Measurements from ENCODE around the gene SCG5. TPM values are rescaled to one million over a fixed set of nuclear protein-coding genes. Genes with fewer than 3 reads are reported as not detected.

The SCG5 gene
- total and polyA plus RNA-seq, 2 donors from 2014 or later, result 1.3 to 1.6 TPM

DNA sequence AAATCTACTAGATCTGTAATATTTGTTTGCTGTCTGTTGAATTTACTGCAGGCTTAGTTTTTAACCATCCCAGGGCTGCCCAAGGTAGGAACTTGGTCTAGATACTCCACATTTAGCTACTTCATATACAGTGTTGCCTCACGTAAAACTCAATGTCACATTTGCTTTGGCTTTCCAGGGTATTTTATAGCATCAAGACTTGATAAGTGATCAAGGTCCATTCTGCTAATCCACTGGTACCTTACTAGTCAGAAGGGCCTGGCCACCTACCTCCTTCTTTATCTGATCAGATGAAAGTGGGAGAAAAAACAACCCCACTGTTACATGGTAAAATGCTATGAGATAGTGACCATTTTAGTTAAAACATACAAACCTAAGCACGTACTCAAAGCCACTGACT lies 50.8 kb downstream of the SCG5 start:
- DNase-seq (no peak), FAIRE-seq (no peak)
- Histone ChIP-seq H3K27ac (ENCODE audit: low read depth in 2 of 2, low read length in 2 of 2) (no peak overlapping the region), H3K4me3 (ENCODE audit: low read length in 3 of 3) (no peak overlapping the region), H3K27me3 (ENCODE audit: control insufficient read depth, insufficient read depth, low read length) (no peaks in the 10 kb centered on the region), H3K4me1 (ENCODE audit: control insufficient read depth in 2 of 3, insufficient read depth in 2 of 3, low read depth in 1 of 3, low read length in 3 of 3) (no peaks in the 10 kb centered on the region), H3K36me3 (ENCODE audit: control insufficient read depth in 2 of 3, insufficient read depth in 3 of 3, low read length in 3 of 3) (no peaks in the 10 kb centered on the region), H3K9me3 (ENCODE audit: control insufficient read depth in 2 of 3, insufficient read depth in 1 of 3, low read length in 3 of 3) (no peaks in the 10 kb centered on the region), H3K9ac (ENCODE audit: low read length in 3 of 3) (no peak overlapping the region)
- intact Hi-C loops (cut with DNase I), result no loop called here
- TF ChIP-seq CTCF (IDR thresholded peaks at IDR 0.05; ENCODE audit: borderline replicate concordance, extremely low read depth, insufficient read depth), result no peak

- Histone ChIP-seq H3K36me3 (ENCODE audit: control insufficient read depth in 2 of 3, insufficient read depth in 3 of 3, low read length in 3 of 3) (no peaks in the 10 kb centered on the region), H3K4me1 (ENCODE audit: control insufficient read depth in 2 of 3, insufficient read depth in 2 of 3, low read depth in 1 of 3, low read length in 3 of 3) (no peaks in the 10 kb centered on the region), H3K27me3 (ENCODE audit: control insufficient read depth, insufficient read depth, low read length) (no peaks in the 10 kb centered on the region), H3K9ac (ENCODE audit: low read length in 3 of 3) (no peak overlapping the region), H3K27ac (ENCODE audit: low read depth in 2 of 2, low read length in 2 of 2) (no peak overlapping the region), H3K4me3 (ENCODE audit: low read length in 3 of 3) (no peak overlapping the region), H3K9me3 (ENCODE audit: control insufficient read depth in 2 of 3, insufficient read depth in 1 of 3, low read length in 3 of 3) (no peaks in the 10 kb centered on the region)
- intact Hi-C loops (cut with DNase I), result no loop called here
- DNase-seq (no peak), FAIRE-seq (no peak)
- TF ChIP-seq CTCF (IDR thresholded peaks at IDR 0.05; ENCODE audit: borderline replicate concordance, extremely low read depth, insufficient read depth), result no peak
Observed at GRCh38 chr15:32694222-32694983, 52.9 kb downstream of the SCG5 start.

DNA sequence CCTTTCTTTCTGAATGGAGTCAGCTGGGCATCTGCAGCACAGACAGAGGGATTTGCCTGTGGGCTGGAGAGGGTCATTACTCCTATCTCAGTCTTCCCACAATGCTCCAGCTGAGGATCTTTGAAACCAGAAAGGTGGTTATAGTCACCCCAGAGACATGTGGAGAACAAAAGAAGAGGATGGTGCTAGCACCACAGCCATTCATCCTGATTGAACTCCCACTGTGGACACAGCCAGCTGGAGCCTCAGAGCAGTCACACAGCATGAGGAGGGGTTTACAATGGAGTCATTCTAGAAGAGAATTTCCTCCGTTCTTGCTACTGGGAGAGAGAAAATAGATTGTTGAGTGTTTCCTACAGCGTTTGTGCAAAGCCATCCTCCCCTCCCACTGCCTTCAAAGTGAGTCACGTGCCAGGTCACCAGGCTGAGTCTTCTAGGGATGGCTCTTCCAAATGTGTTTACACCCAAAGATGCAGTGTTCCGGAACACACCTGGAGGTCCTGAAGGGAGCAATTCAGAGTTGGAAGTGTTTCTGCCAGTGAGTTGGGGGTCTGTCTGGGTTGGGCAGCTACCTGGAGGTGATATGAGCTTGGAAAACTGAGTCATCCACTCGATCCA lies 57.4 kb downstream of the SCG5 start:
- intact Hi-C loops (cut with DNase I), result no loop called here
- FAIRE-seq, result no peak
- H3K4me1 ChIP-seq (ENCODE audit: control insufficient read depth in 2 of 3, insufficient read depth in 2 of 3, low read depth in 1 of 3, low read length in 3 of 3), result no peaks in the 10 kb centered on the region

More for the DNA sequence above, 57.4 kb downstream of the SCG5 start:
- H3K36me3 ChIP-seq (ENCODE audit: control insufficient read depth in 2 of 3, insufficient read depth in 3 of 3, low read length in 3 of 3), result no peaks in the 10 kb centered on the region
- DNase-seq, result no peak
- no peak overlapping the region for H3K27ac ChIP-seq (ENCODE audit: low read depth in 2 of 2, low read length in 2 of 2)
- TF ChIP-seq CTCF (IDR thresholded peaks at IDR 0.05; ENCODE audit: borderline replicate concordance, extremely low read depth, insufficient read depth), result no peak
- H3K4me3 ChIP-seq (ENCODE audit: low read length in 3 of 3), result no peak overlapping the region
- no peaks in the 10 kb centered on the region for H3K9me3 ChIP-seq (ENCODE audit: control insufficient read depth in 2 of 3, insufficient read depth in 1 of 3, low read length in 3 of 3)
- no peak overlapping the region for H3K9ac ChIP-seq (ENCODE audit: low read length in 3 of 3)
- H3K27me3 ChIP-seq (ENCODE audit: control insufficient read depth, insufficient read depth, low read length), result no peaks in the 10 kb centered on the region
